ENCODE data around the gene KLHL40.

The KLHL40 gene

GRCh38 chr3:42685363-42685881 lies at the start of gene KLHL40:
Gene KLHL40 (plus strand): TSS chr3:42685537. CDS start chr3:42685619, 82 bp downstream.
- ATAC-seq (no peak), DNase-seq (no peak)
- no peaks in the 10 kb centered on the region for H3K9me3 Mint-ChIP-seq
- H3K27me3 Mint-ChIP-seq, result peaks cover 23% of the 10 kb centered on the region
- no peaks in the 10 kb centered on the region for H3K36me3 Mint-ChIP-seq (ENCODE audit: low read depth)
- H3K4me1 Mint-ChIP-seq, result no peaks in the 10 kb centered on the region
- no peak within 1 kb of the TSS for H3K27ac Mint-ChIP-seq
- H3K4me3 Mint-ChIP-seq, result no peak within 1 kb of the TSS

GRCh38 chr3:42637001-42637400 lies 48.3 kb upstream of the KLHL40 start:
- no peaks in the 10 kb centered on the region for H3K27me3 Mint-ChIP-seq
- DNase-seq, result no peak

GRCh38 chr3:42638339-42638842 lies 46.9 kb upstream of the KLHL40 start:
- ATAC-seq (peak; percentile 84), DNase-seq (no peak)
- Mint-ChIP-seq H3K4me1 (peaks cover 9% of the 10 kb centered on the region), H3K36me3 (ENCODE audit: low read depth) (peaks cover 45% of the 10 kb centered on the region), H3K27ac (no peak overlapping the region), H3K4me3 (no peak overlapping the region), H3K9me3 (no peaks in the 10 kb centered on the region), H3K27me3 (no peaks in the 10 kb centered on the region)

More at GRCh38 chr3:42637001-42637400, 48.3 kb upstream of the KLHL40 start:
- Mint-ChIP-seq H3K27ac (no peak overlapping the region), H3K4me3 (no peak overlapping the region), H3K4me1 (peaks cover 9% of the 10 kb centered on the region), H3K36me3 (ENCODE audit: low read depth) (peaks cover 43% of the 10 kb centered on the region), H3K9me3 (no peaks in the 10 kb centered on the region)
- no peak for ATAC-seq

- Mint-ChIP-seq H3K27me3 (no peaks in the 10 kb centered on the region), H3K4me3 (no peak overlapping the region), H3K4me1 (peaks cover 9% of the 10 kb centered on the region), H3K27ac (no peak overlapping the region), H3K9me3 (no peaks in the 10 kb centered on the region), H3K36me3 (ENCODE audit: low read depth) (peaks cover 41% of the 10 kb centered on the region)
- ATAC-seq, result no peak
- no peak for DNase-seq
These were observed 46.1 kb upstream of the KLHL40 start for GRCh38 chr3:42639192-42639591.

GRCh38 chr3:42640129-42640528 lies 45.2 kb upstream of the KLHL40 start:
- H3K9me3 Mint-ChIP-seq, result no peaks in the 10 kb centered on the region
- no peak overlapping the region for H3K4me3 Mint-ChIP-seq
- H3K27me3 Mint-ChIP-seq, result no peaks in the 10 kb centered on the region
- peaks cover 6% of the 10 kb centered on the region for H3K4me1 Mint-ChIP-seq
- peaks cover 47% of the 10 kb centered on the region for H3K36me3 Mint-ChIP-seq (ENCODE audit: low read depth)
- ATAC-seq, result no peak
- DNase-seq, result no peak
- H3K27ac Mint-ChIP-seq, result no peak overlapping the region

GRCh38 chr3:42640771-42641370 lies 44.5 kb upstream of the KLHL40 start:
- no peak for DNase-seq
- no peaks in the 10 kb centered on the region for H3K9me3 Mint-ChIP-seq
- H3K4me3 Mint-ChIP-seq, result no peak overlapping the region
- no peaks in the 10 kb centered on the region for H3K27me3 Mint-ChIP-seq
- peak overlapping the region; percentile 55 for H3K27ac Mint-ChIP-seq
- ATAC-seq, result no peak
- peaks cover 46% of the 10 kb centered on the region for H3K36me3 Mint-ChIP-seq (ENCODE audit: low read depth)
- peaks cover 5% of the 10 kb centered on the region for H3K4me1 Mint-ChIP-seq

GRCh38 chr3:42647821-42648459 lies 37.4 kb upstream of the KLHL40 start:
- ATAC-seq (no peak), DNase-seq (no peak)
- peak overlapping the region; percentile 40 for H3K27ac Mint-ChIP-seq
- H3K36me3 Mint-ChIP-seq (ENCODE audit: low read depth), result peaks cover 35% of the 10 kb centered on the region
- no peaks in the 10 kb centered on the region for H3K27me3 Mint-ChIP-seq
- H3K4me1 Mint-ChIP-seq, result peaks cover 11% of the 10 kb centered on the region
- H3K4me3 Mint-ChIP-seq, result no peak overlapping the region
- no peaks in the 10 kb centered on the region for H3K9me3 Mint-ChIP-seq

GRCh38 chr3:42649006-42649405 lies 36.3 kb upstream of the KLHL40 start:
- no peaks in the 10 kb centered on the region for H3K9me3 Mint-ChIP-seq
- ATAC-seq (no peak), DNase-seq (no peak)
- H3K27ac Mint-ChIP-seq, result no peak overlapping the region
- H3K27me3 Mint-ChIP-seq, result peaks cover 2% of the 10 kb centered on the region
- peaks cover 26% of the 10 kb centered on the region for H3K36me3 Mint-ChIP-seq (ENCODE audit: low read depth)
- no peak overlapping the region for H3K4me3 Mint-ChIP-seq
- H3K4me1 Mint-ChIP-seq, result peaks cover 16% of the 10 kb centered on the region

GRCh38 chr3:42649783-42650182 lies 35.6 kb upstream of the KLHL40 start:
- Mint-ChIP-seq H3K4me3 (no peak overlapping the region), H3K4me1 (peaks cover 16% of the 10 kb centered on the region), H3K36me3 (ENCODE audit: low read depth) (peaks cover 22% of the 10 kb centered on the region), H3K27ac (peak overlapping the region; percentile 8), H3K27me3 (peaks cover 2% of the 10 kb centered on the region), H3K9me3 (no peaks in the 10 kb centered on the region)
- ATAC-seq (no peak), DNase-seq (no peak)

GRCh38 chr3:42651248-42652091 lies 33.9 kb upstream of the KLHL40 start:
- no peak for ATAC-seq
- Mint-ChIP-seq H3K4me3 (no peak overlapping the region), H3K36me3 (ENCODE audit: low read depth) (peaks cover 15% of the 10 kb centered on the region), H3K27me3 (peaks cover 2% of the 10 kb centered on the region), H3K27ac (no peak overlapping the region), H3K9me3 (no peaks in the 10 kb centered on the region), H3K4me1 (peaks cover 12% of the 10 kb centered on the region)
- DNase-seq, result no peak

GRCh38 chr3:42652251-42652610 lies 33.1 kb upstream of the KLHL40 start:
- Mint-ChIP-seq H3K27me3 (peaks cover 2% of the 10 kb centered on the region), H3K9me3 (no peaks in the 10 kb centered on the region), H3K36me3 (ENCODE audit: low read depth) (peaks cover 10% of the 10 kb centered on the region), H3K27ac (no peak overlapping the region), H3K4me1 (peaks cover 6% of the 10 kb centered on the region), H3K4me3 (no peak overlapping the region)
- ATAC-seq (no peak), DNase-seq (no peak)

GRCh38 chr3:42652611-42653302 lies 32.6 kb upstream of the KLHL40 start:
- DNase-seq (no peak), ATAC-seq (no peak)
- Mint-ChIP-seq H3K9me3 (no peaks in the 10 kb centered on the region), H3K36me3 (ENCODE audit: low read depth) (peaks cover 8% of the 10 kb centered on the region), H3K27me3 (peaks cover 2% of the 10 kb centered on the region), H3K27ac (no peak overlapping the region), H3K4me1 (peaks cover 5% of the 10 kb centered on the region), H3K4me3 (peak overlapping the region; percentile 39)

GRCh38 chr3:42653303-42653559 lies 32.1 kb upstream of the KLHL40 start:
- no peak overlapping the region for H3K27ac Mint-ChIP-seq
- H3K4me1 Mint-ChIP-seq, result peaks cover 5% of the 10 kb centered on the region
- ATAC-seq, result no peak
- no peaks in the 10 kb centered on the region for H3K9me3 Mint-ChIP-seq
- peaks cover 6% of the 10 kb centered on the region for H3K36me3 Mint-ChIP-seq (ENCODE audit: low read depth)
- peak overlapping the region; percentile 39 for H3K4me3 Mint-ChIP-seq
- DNase-seq, result no peak
- peaks cover 2% of the 10 kb centered on the region for H3K27me3 Mint-ChIP-seq

- Mint-ChIP-seq H3K9me3 (no peaks in the 10 kb centered on the region), H3K27ac (no peak within 1 kb of the TSS), H3K27me3 (peaks cover 2% of the 10 kb centered on the region), H3K4me1 (peaks cover 5% of the 10 kb centered on the region), H3K36me3 (ENCODE audit: low read depth) (peaks cover 6% of the 10 kb centered on the region), H3K4me3 (peak within 1 kb of the TSS; percentile 71)
- no peak for DNase-seq
- ATAC-seq, result no peak
These were observed 31.6 kb upstream of the KLHL40 start, which contains the start of gene ZBTB47 for GRCh38 chr3:42653560-42654330. Gene ZBTB47 (plus strand): TSS chr3:42653697. CDS start chr3:42658356, 4,659 bp downstream.
